Brain microvascular endothelial cell (primary cell): Measurements from ENCODE around the gene PPP1R27.

Experiments
- DNase-seq: peaks from one replicate; pipeline ENCODE4 v3.0.0-alpha.2; 2020
- H3K27ac ChIP-seq: fragments of 250-450 bp; sonication (Bioruptor Pico); 2 replicates; pipeline ENCODE4 v1.5.1; 2020; ENCODE audit warnings: mild to moderate bottlenecking, moderate library complexity
- H3K27me3 ChIP-seq: fragments of 250-450 bp; sonication (Bioruptor Pico); replicated peaks from 2 replicates; pipeline ENCODE4 v1.5.1; 2020; ENCODE audit warnings: mild to moderate bottlenecking
- H3K36me3 ChIP-seq: fragments of 250-450 bp; sonication (Bioruptor Pico); replicated peaks from 2 replicates; pipeline ENCODE4 v1.5.1; 2020; ENCODE audit warnings: mild to moderate bottlenecking
- H3K4me3 ChIP-seq: 2 replicates; pipeline ENCODE4 v1.5.1; 2011; ENCODE audit warnings: low read depth, mild to moderate bottlenecking, control low read depth, low read length, moderate library complexity
- CTCF ChIP-seq: IDR thresholded peaks from 2 replicates; pipeline ENCODE4 v1.5.1; 2011; ENCODE audit warnings: low read depth, mild to moderate bottlenecking, moderate library complexity, low read length, control low read depth, inconsistent platforms; ENCODE audit errors: missing control alignments
- in situ Hi-C: cut with HindIII; loops from 2 replicates; pipeline ENCODE4 v1.10.0; 2017; ENCODE audit warnings: low sequenced_read_pairs, low pct_ligation_motif_present

PPP1R27 gene

DNA sequence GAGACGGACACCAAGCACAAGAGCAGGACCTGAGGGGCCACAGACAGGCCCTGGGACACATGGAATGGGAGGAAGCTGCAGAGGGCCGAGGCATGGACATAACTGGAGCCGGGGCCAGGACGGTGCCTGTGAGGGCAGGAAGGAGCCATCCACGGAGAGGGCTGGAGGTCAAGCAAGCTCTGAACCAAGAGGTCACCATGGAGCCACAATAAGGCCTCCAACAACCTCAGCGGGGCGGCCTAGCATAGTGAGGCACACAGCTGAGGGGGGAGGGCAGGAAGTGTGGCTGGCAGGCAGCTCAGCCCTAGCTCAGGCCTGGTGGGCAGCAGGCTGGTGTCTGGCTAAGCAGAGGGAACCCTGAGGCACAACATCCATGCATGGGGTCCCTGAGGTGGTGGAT lies 6.2 kb downstream of the PPP1R27 start:
- no peak for DNase-seq
- in situ Hi-C loops: no loop called here
- TF ChIP-seq CTCF: no peak
- Histone ChIP-seq H3K4me3 (no peak overlapping the region), H3K27me3 (no peaks in the 10 kb centered on the region), H3K27ac (no peak overlapping the region), H3K36me3 (peaks cover 3% of the 10 kb centered on the region)

GRCh38 chr17:81825841-81826466 lies 8.9 kb downstream of the PPP1R27 start:
- Histone ChIP-seq H3K27me3 (no peaks in the 10 kb centered on the region), H3K27ac (no peak overlapping the region), H3K36me3 (peaks cover 6% of the 10 kb centered on the region), H3K4me3 (no peak overlapping the region)
- no peak for DNase-seq
- TF ChIP-seq CTCF: peak; percentile 10
- in situ Hi-C loops: no loop called here

GRCh38 chr17:81824595-81824994 lies 10.3 kb downstream of the PPP1R27 start:
- DNase-seq: no peak
- in situ Hi-C loops: no loop called here
- Histone ChIP-seq H3K36me3 (peaks cover 6% of the 10 kb centered on the region), H3K27ac (no peak overlapping the region), H3K27me3 (no peaks in the 10 kb centered on the region), H3K4me3 (no peak overlapping the region)
- no peak for TF ChIP-seq CTCF

DNA sequence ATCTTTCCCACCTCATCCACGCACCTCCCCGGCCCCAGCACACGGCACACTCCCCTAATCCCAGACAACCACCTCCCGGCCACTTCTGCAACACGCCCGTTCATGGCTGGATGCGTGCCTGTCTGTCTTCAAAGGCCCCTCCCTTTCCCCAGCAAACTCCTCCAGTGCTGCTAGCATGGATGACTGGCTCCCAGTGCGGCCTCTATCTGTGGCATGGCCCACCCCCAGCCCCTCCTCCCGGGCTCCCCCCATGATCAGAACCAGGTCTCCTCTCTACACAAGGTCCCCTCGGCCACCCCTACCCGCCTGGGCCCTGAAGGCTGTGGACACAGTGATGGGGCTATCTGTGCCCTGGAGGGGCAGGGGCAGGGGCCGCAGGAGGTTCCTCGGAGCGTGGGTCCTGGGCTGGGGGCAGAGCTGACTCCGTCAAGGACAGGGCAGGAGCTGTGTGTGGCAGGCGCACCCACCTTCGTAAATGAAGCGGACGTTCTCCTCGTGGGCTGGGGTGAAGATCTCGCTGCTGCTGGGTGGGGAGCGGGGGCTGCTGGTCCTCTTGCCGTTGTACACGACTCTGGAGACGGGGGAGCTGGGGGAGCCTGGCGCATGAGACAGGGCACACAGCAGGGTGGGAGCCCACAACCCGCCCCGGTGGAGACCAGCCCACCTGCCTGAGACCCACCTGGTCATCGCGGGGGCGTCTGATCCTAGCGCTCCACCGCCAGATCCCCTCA lies 10.9 kb downstream of the PPP1R27 start:
- no peak for DNase-seq
- Histone ChIP-seq H3K4me3 (no peak overlapping the region), H3K36me3 (peaks cover 6% of the 10 kb centered on the region), H3K27me3 (no peaks in the 10 kb centered on the region), H3K27ac (no peak overlapping the region)
- TF ChIP-seq CTCF: no peak
- in situ Hi-C loops: no loop called here

GRCh38 chr17:81822996-81823819 lies 11.6 kb downstream of the PPP1R27 start:
- Histone ChIP-seq H3K27ac (no peak overlapping the region), H3K36me3 (peaks cover 6% of the 10 kb centered on the region), H3K27me3 (no peaks in the 10 kb centered on the region), H3K4me3 (no peak overlapping the region)
- DNase-seq: no peak
- in situ Hi-C loops: no loop called here
- TF ChIP-seq CTCF: no peak
